ENCODE results near the gene GABRR1.
A peak's percentile ranks its signal among the peaks of the same experiment; 100 is the strongest.

The GABRR1 gene

GRCh38 chr6:89184344-89184743 lies 32.8 kb downstream of the GABRR1 start:
- Histone ChIP-seq H3K36me3 (ENCODE audit: control insufficient read depth, insufficient read depth, low read length) (no peaks in the 10 kb centered on the region), H3K4me3 (ENCODE audit: low read length) (no peak overlapping the region), H3K9ac (ENCODE audit: low read length) (no peak overlapping the region), H3K9me3 (ENCODE audit: control insufficient read depth, low read length) (no peaks in the 10 kb centered on the region), H3K4me1 (ENCODE audit: control insufficient read depth, insufficient read depth, low read length) (no peaks in the 10 kb centered on the region), H3K27me3 (ENCODE audit: control insufficient read depth, insufficient read depth, low read length) (no peaks in the 10 kb centered on the region)

DNA sequence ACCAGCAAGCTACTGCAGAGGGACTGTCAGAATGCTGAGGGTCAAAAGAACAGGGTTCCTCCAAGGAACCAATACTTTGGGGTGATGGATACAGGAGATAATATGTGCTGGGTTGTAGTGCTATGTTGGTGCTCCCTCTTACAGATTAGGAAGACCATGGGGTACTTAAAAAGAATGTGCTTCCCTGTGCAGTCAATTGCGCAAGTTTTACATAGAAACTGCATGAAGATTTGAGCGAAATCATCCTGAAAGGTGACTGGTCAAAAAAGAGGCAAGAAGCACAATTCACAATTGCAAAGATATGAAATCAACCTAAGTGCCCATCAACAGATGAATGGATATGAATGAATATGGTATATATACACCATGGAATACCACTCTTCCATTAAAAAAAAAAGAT lies 33.9 kb downstream of the GABRR1 start:
- H3K4me3 ChIP-seq (ENCODE audit: low read length) = no peak overlapping the region
- H3K27me3 ChIP-seq (ENCODE audit: control insufficient read depth, insufficient read depth, low read length) = no peaks in the 10 kb centered on the region
- no peak overlapping the region for H3K9ac ChIP-seq (ENCODE audit: low read length)
- H3K9me3 ChIP-seq (ENCODE audit: control insufficient read depth, low read length) = no peaks in the 10 kb centered on the region
- no peaks in the 10 kb centered on the region for H3K4me1 ChIP-seq (ENCODE audit: control insufficient read depth, insufficient read depth, low read length)
- no peaks in the 10 kb centered on the region for H3K36me3 ChIP-seq (ENCODE audit: control insufficient read depth, insufficient read depth, low read length)

DNA sequence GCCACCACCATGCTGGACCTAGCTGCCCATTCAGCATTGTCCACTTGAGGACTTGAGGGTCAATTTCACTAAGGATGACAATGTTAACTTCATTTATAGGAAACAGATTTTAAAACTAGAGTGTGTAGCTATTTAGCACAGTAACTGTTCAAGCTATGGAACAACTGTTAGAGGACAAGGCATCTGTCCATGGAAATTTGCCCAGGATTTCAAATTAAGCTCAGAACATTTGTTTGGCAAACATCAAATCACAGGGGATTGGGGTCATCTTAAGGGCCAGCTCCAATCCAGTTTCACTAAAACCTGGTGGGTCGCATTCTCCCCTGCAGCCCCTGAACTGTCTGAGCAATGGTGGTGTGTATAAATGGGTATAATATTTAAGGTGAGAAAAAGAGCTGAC lies 36.2 kb downstream of the GABRR1 start:
- H3K9ac ChIP-seq (ENCODE audit: low read length) = no peak overlapping the region
- H3K36me3 ChIP-seq (ENCODE audit: control insufficient read depth, insufficient read depth, low read length) = no peaks in the 10 kb centered on the region
- no peaks in the 10 kb centered on the region for H3K9me3 ChIP-seq (ENCODE audit: control insufficient read depth, low read length)

DNA sequence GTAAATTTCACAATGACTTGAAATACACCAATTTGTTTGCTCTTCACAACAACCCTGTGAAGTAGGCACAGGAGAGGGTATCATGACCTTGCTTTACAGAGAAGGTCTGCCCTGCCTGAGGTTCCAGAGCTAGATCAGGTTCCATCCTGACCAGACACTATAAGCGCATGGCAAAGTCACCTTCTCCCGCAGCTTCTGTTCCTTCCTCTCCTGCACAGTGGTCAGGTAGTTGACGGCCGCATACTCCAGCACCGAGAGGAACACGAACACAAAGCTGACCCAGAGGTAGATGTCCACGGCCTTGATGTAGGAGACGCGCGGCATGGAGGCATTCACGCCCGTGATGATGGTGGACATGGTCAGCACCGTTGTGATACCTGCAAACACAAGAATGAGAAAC lies 37.0 kb downstream of the GABRR1 start:
- Histone ChIP-seq H3K9me3 (ENCODE audit: control insufficient read depth, low read length) (no peaks in the 10 kb centered on the region), H3K36me3 (ENCODE audit: control insufficient read depth, insufficient read depth, low read length) (no peaks in the 10 kb centered on the region), H3K4me1 (ENCODE audit: control insufficient read depth, insufficient read depth, low read length) (no peaks in the 10 kb centered on the region), H3K27me3 (ENCODE audit: control insufficient read depth, insufficient read depth, low read length) (no peaks in the 10 kb centered on the region), H3K4me3 (ENCODE audit: low read length) (no peak overlapping the region), H3K9ac (ENCODE audit: low read length) (no peak overlapping the region)

More for the DNA sequence above, 36.2 kb downstream of the GABRR1 start:
- Histone ChIP-seq H3K27me3 (ENCODE audit: control insufficient read depth, insufficient read depth, low read length) (no peaks in the 10 kb centered on the region), H3K4me3 (ENCODE audit: low read length) (no peak overlapping the region), H3K4me1 (ENCODE audit: control insufficient read depth, insufficient read depth, low read length) (no peaks in the 10 kb centered on the region)

DNA sequence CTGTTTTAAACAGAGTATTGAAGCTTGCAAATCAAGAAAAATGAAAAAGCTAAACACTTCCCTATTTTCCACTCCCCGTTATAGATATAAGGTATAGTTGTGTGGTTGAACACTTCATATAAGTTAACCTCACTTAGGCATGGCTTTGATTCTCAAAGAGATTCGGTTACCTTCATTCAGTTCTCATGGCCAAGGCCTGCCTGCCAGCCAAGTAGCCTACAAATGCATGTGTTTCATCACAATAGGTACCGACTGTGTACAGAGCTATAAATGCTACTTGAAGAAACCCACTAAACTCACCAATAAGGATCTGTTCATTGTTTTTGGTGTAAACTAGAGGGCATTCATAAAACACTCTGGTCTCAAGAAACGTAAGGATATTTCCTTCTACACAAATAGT lies 43.5 kb downstream of the GABRR1 start:
- H3K9me3 ChIP-seq (ENCODE audit: control insufficient read depth, low read length) = no peaks in the 10 kb centered on the region
- H3K27me3 ChIP-seq (ENCODE audit: control insufficient read depth, insufficient read depth, low read length) = no peaks in the 10 kb centered on the region
- H3K4me1 ChIP-seq (ENCODE audit: control insufficient read depth, insufficient read depth, low read length) = no peaks in the 10 kb centered on the region
- no peak overlapping the region for H3K9ac ChIP-seq (ENCODE audit: low read length)
- H3K36me3 ChIP-seq (ENCODE audit: control insufficient read depth, insufficient read depth, low read length) = no peaks in the 10 kb centered on the region
- H3K4me3 ChIP-seq (ENCODE audit: low read length) = no peak overlapping the region

DNA sequence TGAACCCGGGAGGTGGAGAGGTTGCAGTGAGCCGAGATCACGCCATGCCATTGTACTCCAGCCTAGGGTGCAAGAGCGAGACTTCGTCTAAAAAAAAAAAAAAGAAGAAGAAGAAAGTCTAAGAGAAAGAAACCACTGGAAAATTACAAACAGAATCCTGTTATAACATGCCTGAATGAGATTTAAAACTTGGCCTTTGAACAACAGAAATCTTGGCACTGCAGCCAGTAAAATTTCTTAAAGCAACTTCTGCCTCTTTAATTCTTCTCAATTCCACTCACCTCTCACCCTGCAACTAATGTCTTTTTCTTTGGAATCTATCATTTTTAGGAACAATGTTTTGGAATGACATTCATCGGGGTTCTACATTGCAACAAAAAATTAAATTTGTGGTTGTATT lies 45.0 kb downstream of the GABRR1 start:
- no peaks in the 10 kb centered on the region for H3K36me3 ChIP-seq (ENCODE audit: control insufficient read depth, insufficient read depth, low read length)
- H3K27me3 ChIP-seq (ENCODE audit: control insufficient read depth, insufficient read depth, low read length) = no peaks in the 10 kb centered on the region
- no peak overlapping the region for H3K9ac ChIP-seq (ENCODE audit: low read length)
- H3K9me3 ChIP-seq (ENCODE audit: control insufficient read depth, low read length) = no peaks in the 10 kb centered on the region
- H3K4me3 ChIP-seq (ENCODE audit: low read length) = no peak overlapping the region
- no peaks in the 10 kb centered on the region for H3K4me1 ChIP-seq (ENCODE audit: control insufficient read depth, insufficient read depth, low read length)

GRCh38 chr6:89162047-89162371 lies 55.1 kb downstream of the GABRR1 start:
- Histone ChIP-seq H3K27me3 (ENCODE audit: control insufficient read depth, insufficient read depth, low read length) (no peaks in the 10 kb centered on the region), H3K9ac (ENCODE audit: low read length) (no peak overlapping the region), H3K9me3 (ENCODE audit: control insufficient read depth, low read length) (no peaks in the 10 kb centered on the region), H3K4me1 (ENCODE audit: control insufficient read depth, insufficient read depth, low read length) (no peaks in the 10 kb centered on the region), H3K4me3 (ENCODE audit: low read length) (no peak overlapping the region), H3K36me3 (ENCODE audit: control insufficient read depth, insufficient read depth, low read length) (no peaks in the 10 kb centered on the region)

GRCh38 chr6:89161326-89162046 lies 55.7 kb downstream of the GABRR1 start:
- Histone ChIP-seq H3K9ac (ENCODE audit: low read length) (no peak overlapping the region), H3K9me3 (ENCODE audit: control insufficient read depth, low read length) (no peaks in the 10 kb centered on the region), H3K36me3 (ENCODE audit: control insufficient read depth, insufficient read depth, low read length) (no peaks in the 10 kb centered on the region), H3K27me3 (ENCODE audit: control insufficient read depth, insufficient read depth, low read length) (no peaks in the 10 kb centered on the region), H3K4me1 (ENCODE audit: control insufficient read depth, insufficient read depth, low read length) (no peaks in the 10 kb centered on the region), H3K4me3 (ENCODE audit: low read length) (no peak overlapping the region)

DNA sequence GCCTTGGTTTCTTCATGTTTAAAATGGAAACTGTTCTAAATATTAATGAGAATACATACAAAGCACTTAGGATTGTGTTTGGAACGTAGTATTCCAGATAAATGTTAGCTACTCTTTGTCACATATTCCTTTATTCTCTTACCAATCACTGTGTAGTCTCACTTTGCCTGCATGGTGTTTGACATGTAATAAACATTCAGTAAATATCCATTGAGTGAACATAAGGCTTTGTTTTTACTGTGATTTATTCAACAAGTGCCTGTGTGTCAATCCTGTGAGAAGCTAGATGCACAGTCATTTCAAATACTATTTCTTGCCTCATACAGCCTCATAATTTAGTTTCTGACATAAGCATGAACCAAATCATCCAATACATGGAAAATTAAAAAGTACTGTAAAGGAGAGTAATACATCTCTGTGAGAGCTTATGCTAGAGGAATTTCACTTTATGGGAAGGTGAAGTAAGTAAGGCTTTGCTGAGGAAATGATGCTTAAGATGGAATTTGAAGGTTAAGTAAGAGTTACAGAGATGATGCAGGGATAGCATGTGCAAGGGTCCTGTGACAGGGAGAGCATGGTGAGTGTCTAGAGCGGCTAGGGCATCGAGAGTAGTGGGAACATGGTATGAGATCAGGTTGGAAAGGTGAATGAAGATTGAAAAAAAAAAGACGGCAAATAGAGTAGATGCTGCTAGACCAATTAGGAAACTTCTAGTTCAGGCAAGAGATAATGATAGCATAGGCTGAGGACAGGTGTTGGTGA lies 56.6 kb downstream of the GABRR1 start:
- Histone ChIP-seq H3K4me3 (ENCODE audit: low read length) (no peak overlapping the region), H3K27me3 (ENCODE audit: control insufficient read depth, insufficient read depth, low read length) (no peaks in the 10 kb centered on the region), H3K36me3 (ENCODE audit: control insufficient read depth, insufficient read depth, low read length) (no peaks in the 10 kb centered on the region), H3K4me1 (ENCODE audit: control insufficient read depth, insufficient read depth, low read length) (no peaks in the 10 kb centered on the region), H3K9me3 (ENCODE audit: control insufficient read depth, low read length) (no peaks in the 10 kb centered on the region), H3K9ac (ENCODE audit: low read length) (no peak overlapping the region)

GRCh38 chr6:89154131-89154530 lies 63.0 kb downstream of the GABRR1 start:
- H3K36me3 ChIP-seq (ENCODE audit: control insufficient read depth, insufficient read depth, low read length) = no peaks in the 10 kb centered on the region
- no peak overlapping the region for H3K4me3 ChIP-seq (ENCODE audit: low read length)
- H3K4me1 ChIP-seq (ENCODE audit: control insufficient read depth, insufficient read depth, low read length) = peaks cover 3% of the 10 kb centered on the region
- no peak overlapping the region for H3K9ac ChIP-seq (ENCODE audit: low read length)
- H3K27me3 ChIP-seq (ENCODE audit: control insufficient read depth, insufficient read depth, low read length) = no peaks in the 10 kb centered on the region
- no peaks in the 10 kb centered on the region for H3K9me3 ChIP-seq (ENCODE audit: control insufficient read depth, low read length)

- no peaks in the 10 kb centered on the region for H3K36me3 ChIP-seq (ENCODE audit: control insufficient read depth, insufficient read depth, low read length)
- peaks cover 5% of the 10 kb centered on the region for H3K4me1 ChIP-seq (ENCODE audit: control insufficient read depth, insufficient read depth, low read length)
- H3K9ac ChIP-seq (ENCODE audit: low read length) = peak overlapping the region; percentile 19
- H3K27me3 ChIP-seq (ENCODE audit: control insufficient read depth, insufficient read depth, low read length) = no peaks in the 10 kb centered on the region
- H3K9me3 ChIP-seq (ENCODE audit: control insufficient read depth, low read length) = no peaks in the 10 kb centered on the region
- no peak overlapping the region for H3K4me3 ChIP-seq (ENCODE audit: low read length)
Measured at GRCh38 chr6:89148016-89148750, 69.0 kb downstream of the GABRR1 start.

Measured in mucosa of stomach (tissue), 1 donor.